ENCODE measurements around the gene EIF4E3. TPM values are rescaled to one million over a fixed set of nuclear protein-coding genes. Genes with fewer than 3 reads are reported as not detected.

EIF4E3 gene
- total and polyA plus RNA-seq, 12 donors, result 2.3 to 16.1 (median 10.6) TPM

DNA sequence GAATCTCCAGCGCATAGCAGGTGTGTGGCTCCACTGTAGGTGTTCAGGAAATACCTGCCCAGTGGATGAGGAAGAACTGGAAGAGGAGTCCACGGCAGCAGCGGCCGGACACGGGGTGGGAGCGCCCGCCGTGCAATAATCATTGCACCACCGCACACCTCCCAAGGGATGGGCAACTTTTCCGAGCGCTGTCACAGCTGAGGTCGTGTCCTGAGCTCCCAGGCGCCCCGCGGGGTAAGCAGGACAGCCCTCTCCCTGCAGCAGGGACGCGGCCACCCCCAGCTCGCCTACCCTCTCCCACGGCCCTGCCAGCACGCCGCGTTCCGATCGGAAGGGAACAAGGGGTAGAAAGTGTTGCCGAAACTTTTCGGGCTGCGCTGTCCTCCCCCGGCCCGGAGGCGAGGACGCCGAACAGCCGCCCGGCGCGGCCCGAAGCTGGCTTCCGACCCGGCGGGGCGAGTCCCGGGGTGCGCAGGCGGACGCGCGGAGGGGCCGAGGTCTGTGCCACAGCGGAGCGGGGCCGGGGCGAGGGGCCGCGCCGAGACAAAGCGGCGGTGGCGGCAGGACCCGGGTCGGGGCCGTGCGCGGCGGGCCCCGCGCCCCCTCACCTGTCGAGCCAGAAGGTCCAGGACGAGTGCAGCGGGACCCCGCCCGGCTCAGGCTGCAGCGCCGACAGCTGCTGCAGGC lies 475 bp downstream of the EIF4E3 start:
- TF ChIP-seq CTCF (IDR thresholded peaks at IDR 0.05), result no peak
- TF ChIP-seq POLR2A (IDR thresholded peaks at IDR 0.05), result peak in 1 of 2 donors; percentile 20
- H3K9me3 ChIP-seq (replicated peaks in 1 of 3), result no peaks in the 10 kb centered on the region
- H3K4me1 ChIP-seq (replicated peaks in 1 of 2), result peaks cover 6 to 7% of the 10 kb centered on the region in 2 donors
- WGBS, 4 donors, result 0 to 11% (median 1%) methylated on average over 4 to 73 of the region's 73 CpGs
- peak; percentile 34 to 67 (median 52) for DNase-seq
- H3K4me3 ChIP-seq, result peak overlapping the region; percentile 28 to 99 (median 48)
- H3K36me3 ChIP-seq (replicated peaks in 1 of 2), result no peaks in the 10 kb centered on the region
- peak overlapping the region in 3 of 5 donors; percentile 26 to 77 (median 39) for H3K27ac ChIP-seq
- intact Hi-C loops (cut with DNase I), result loop anchor here in 1 of 2 donors (10.0 kb wide), 1 partner anchor 130 kb away; no protein-coding TSS in a partner anchor
- no peaks in the 10 kb centered on the region for H3K27me3 ChIP-seq

- H3K9me3 ChIP-seq (replicated peaks in 1 of 3), result no peaks in the 10 kb centered on the region
- H3K4me3 ChIP-seq, result peak overlapping the region in 3 of 4 donors; percentile 28 to 99 (median 53)
- no peaks in the 10 kb centered on the region for H3K36me3 ChIP-seq (replicated peaks in 1 of 2)
- no peaks in the 10 kb centered on the region for H3K27me3 ChIP-seq
- intact Hi-C loops (cut with DNase I), result loop anchor here in 1 of 2 donors (10.0 kb wide), 1 partner anchor 131 kb away; no protein-coding TSS in a partner anchor
- H3K27ac ChIP-seq, result no peak overlapping the region
- no peak for DNase-seq
- H3K4me1 ChIP-seq (replicated peaks in 1 of 2), result peaks cover 6 to 7% of the 10 kb centered on the region in 2 donors
- TF ChIP-seq CTCF (IDR thresholded peaks at IDR 0.05) (no peak), POLR2A (IDR thresholded peaks at IDR 0.05) (no peak)
These were observed 1.1 kb downstream of the EIF4E3 start for GRCh38 chr3:71724171-71724453.

- WGBS, 4 donors, result 57 to 72% (median 62%) methylated on average over 6 of the region's 6 CpGs
- H3K9me3 ChIP-seq (replicated peaks in 1 of 3), result no peaks in the 10 kb centered on the region
- intact Hi-C loops (cut with DNase I), result loop anchor here in 1 of 2 donors (10.0 kb wide), 1 partner anchor 131 kb away; no protein-coding TSS in a partner anchor
- H3K4me3 ChIP-seq, result peak overlapping the region in 1 of 4 donors; percentile 99
- H3K27me3 ChIP-seq, result no peaks in the 10 kb centered on the region
- no peak overlapping the region for H3K27ac ChIP-seq
- H3K4me1 ChIP-seq (replicated peaks in 1 of 2), result peaks cover 6 to 7% of the 10 kb centered on the region in 2 donors
- H3K36me3 ChIP-seq (replicated peaks in 1 of 2), result no peaks in the 10 kb centered on the region
- no peak for TF ChIP-seq CTCF (IDR thresholded peaks at IDR 0.05)
- no peak for TF ChIP-seq POLR2A (IDR thresholded peaks at IDR 0.05)
- no peak for DNase-seq
These were observed 1.6 kb downstream of the EIF4E3 start for GRCh38 chr3:71723452-71724170.

DNA sequence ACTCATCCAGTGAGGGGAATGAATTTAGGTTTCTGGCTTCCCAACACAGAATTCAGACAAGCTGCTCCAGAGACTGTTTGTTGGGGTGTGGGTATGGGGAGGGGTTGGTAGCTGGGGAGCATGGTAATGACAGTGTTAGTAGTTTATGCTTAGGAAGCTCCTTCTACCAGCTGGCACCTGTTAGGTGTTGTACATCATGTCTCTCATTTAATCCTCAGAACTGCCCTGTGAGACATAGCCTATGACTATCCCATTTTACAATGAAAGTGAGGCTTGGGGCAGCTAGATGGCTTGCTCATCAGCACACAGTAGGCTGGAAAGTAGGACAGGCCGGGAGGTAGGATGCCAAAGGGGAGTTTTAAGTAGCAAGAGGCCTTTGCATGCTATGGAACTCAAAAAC lies 2.5 kb downstream of the EIF4E3 start:
- no peak overlapping the region for H3K27ac ChIP-seq
- 75 to 100% (median 97%) methylated on average over 1 of the region's 1 CpG for WGBS, 4 donors
- intact Hi-C loops (cut with DNase I), result loop anchor here in 1 of 2 donors (10.0 kb wide), 1 partner anchor 132 kb away; no protein-coding TSS in a partner anchor
- peaks cover 6 to 7% of the 10 kb centered on the region in 2 donors for H3K4me1 ChIP-seq (replicated peaks in 1 of 2)
- H3K4me3 ChIP-seq, result no peak overlapping the region
- H3K36me3 ChIP-seq (replicated peaks in 1 of 2), result no peaks in the 10 kb centered on the region
- H3K9me3 ChIP-seq (replicated peaks in 1 of 3), result no peaks in the 10 kb centered on the region
- TF ChIP-seq POLR2A (IDR thresholded peaks at IDR 0.05), result no peak
- no peak for TF ChIP-seq CTCF (IDR thresholded peaks at IDR 0.05)
- no peak for DNase-seq
- no peaks in the 10 kb centered on the region for H3K27me3 ChIP-seq
